Kasumi-1 (cell line): Measurements from ENCODE around the gene S1PR5.
A peak's percentile ranks its signal among the peaks of the same experiment; 100 is the strongest.
"Not testable (repeated sequence)": the region's sequence is repeated elsewhere in the genome, so short reads cannot be mapped to it uniquely, and the experiment has no call there.

Source experiments
- DNase-seq, 2 experiments: peaks; one replicate each; lab custom pipeline; 2025; lab: John Stamatoyannopoulos, UW

The S1PR5 gene, protein sequence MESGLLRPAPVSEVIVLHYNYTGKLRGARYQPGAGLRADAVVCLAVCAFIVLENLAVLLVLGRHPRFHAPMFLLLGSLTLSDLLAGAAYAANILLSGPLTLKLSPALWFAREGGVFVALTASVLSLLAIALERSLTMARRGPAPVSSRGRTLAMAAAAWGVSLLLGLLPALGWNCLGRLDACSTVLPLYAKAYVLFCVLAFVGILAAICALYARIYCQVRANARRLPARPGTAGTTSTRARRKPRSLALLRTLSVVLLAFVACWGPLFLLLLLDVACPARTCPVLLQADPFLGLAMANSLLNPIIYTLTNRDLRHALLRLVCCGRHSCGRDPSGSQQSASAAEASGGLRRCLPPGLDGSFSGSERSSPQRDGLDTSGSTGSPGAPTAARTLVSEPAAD

GRCh38 chr19:10517361-10517759 is at the start of gene S1PR5:
S1PR5 (minus strand) TSS chr19:10517447; CDS start chr19:10515011, 2,436 bp downstream.
- no peak for DNase-seq

GRCh38 chr19:10566658-10567410 is 49.6 kb upstream of the S1PR5 start:
- no peak for DNase-seq

DNA sequence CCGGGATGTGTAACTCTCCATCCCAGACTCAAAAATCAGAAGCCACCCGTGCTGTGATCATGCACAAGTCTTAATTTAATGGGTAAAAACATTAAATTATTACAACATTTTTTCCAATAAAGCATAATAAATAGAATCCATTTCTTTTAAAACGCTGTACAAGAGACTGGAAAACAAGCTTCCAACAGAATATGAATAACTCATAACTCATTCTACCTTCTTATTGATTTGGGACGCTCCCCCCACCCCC is 49.1 kb upstream of the S1PR5 start:
- DNase-seq = no peak

GRCh38 chr19:10565567-10566407 is 48.5 kb upstream of the S1PR5 start, which contains the start of gene KRI1:
KRI1 (minus strand) TSS chr19:10566010; CDS start chr19:10565999, 11 bp downstream.
- DNase-seq = peak; percentile 95 to 96

DNA sequence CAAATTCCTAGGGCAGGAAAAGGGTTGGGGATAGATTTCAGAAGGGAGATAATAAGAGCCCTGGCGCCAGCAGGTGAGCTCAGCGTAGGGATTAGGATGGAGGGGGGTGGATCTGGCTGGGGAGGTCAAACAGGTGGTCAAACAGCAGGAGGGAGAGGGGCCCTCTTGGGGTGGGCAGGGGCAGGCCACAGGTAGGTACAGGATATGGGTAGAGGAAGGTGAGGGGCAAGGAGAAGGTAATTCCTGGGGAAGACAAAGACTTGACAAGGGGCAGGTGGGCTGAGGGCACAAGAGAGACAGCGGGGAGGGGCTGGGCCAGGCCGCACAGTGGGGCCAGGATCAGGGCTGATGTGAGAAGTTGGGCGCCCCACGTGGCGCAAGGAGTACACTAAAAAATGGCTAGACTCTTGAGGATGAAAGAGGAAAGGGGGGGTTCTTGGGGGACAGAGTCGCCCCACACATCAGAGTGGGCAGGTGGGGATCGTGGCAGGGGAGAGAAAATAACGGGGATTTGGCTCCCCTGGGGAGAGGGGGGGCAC is 47.9 kb upstream of the S1PR5 start:
- DNase-seq = peak; percentile 50 to 75

DNA sequence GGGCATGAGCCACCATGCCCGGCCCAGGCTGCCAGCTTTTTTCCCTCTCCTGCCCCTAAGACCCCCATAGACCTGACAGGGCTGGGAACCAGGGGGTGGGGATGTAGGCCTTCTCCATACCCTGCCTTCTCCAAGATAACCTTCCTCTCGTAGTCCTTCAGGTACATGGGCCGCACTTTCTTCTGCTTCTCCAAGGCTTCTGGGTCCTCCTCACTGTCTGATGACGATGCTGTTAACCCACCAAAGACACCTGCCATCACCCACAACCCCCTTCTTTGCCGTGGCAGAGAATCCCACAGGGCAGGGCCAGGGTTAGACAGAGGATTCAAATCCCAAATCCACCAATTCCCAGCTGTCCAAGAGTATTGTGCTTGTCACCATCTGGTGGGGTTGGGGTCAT is 45.4 kb upstream of the S1PR5 start:
- DNase-seq = no peak

DNA sequence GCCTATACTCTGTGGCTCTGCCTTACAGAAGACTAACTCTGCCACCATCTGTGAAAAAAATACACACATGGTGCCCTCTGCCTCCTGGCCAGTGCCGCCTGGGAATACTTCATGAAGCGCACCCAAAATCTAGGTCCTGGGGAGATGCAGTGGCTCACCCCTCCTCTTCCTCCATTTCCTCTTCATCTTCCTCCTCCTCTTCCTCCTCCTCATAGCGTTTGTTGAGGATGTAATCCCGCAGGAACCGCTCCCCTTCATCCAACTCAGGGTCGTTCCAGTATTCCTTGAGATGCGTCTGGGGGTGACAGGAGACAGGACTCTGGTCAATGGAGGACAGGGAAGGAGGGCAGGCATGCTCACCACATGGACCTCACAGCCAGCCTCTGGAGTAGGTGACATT is 42.9 kb upstream of the S1PR5 start:
- DNase-seq = no peak

DNA sequence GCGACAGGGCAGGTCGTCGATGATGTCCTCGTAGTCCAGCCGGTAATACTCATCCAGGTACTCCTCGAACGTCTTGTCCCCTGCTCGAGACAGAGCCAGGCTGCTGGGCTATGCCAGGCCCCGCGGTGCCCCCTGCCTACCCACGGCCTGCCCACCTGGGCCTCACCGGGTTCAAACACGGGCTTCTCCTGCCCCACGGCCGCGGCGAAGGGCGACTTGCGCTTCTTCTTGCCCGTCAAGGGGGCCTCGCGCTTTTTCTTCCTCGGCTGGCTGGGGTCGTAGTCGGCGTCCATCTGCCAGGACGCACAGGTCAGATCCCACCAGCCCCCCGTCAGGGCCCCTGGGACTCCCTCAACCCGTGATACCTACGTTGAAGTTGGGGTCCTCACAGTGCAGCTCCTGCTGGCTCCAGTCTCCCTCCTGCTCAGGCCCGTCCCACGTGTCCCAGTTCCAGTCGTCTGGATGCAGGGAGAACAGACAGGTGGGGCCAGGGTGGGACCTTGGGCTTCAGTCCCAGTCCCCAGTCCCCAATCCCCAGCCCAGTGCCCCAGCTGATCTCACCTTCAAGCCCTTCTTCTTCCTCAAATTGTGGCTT is 40.5 kb upstream of the S1PR5 start:
- no peak for DNase-seq

- DNase-seq = no peak
These were observed 38.3 kb upstream of the S1PR5 start for GRCh38 chr19:10555610-10555973.

DNA sequence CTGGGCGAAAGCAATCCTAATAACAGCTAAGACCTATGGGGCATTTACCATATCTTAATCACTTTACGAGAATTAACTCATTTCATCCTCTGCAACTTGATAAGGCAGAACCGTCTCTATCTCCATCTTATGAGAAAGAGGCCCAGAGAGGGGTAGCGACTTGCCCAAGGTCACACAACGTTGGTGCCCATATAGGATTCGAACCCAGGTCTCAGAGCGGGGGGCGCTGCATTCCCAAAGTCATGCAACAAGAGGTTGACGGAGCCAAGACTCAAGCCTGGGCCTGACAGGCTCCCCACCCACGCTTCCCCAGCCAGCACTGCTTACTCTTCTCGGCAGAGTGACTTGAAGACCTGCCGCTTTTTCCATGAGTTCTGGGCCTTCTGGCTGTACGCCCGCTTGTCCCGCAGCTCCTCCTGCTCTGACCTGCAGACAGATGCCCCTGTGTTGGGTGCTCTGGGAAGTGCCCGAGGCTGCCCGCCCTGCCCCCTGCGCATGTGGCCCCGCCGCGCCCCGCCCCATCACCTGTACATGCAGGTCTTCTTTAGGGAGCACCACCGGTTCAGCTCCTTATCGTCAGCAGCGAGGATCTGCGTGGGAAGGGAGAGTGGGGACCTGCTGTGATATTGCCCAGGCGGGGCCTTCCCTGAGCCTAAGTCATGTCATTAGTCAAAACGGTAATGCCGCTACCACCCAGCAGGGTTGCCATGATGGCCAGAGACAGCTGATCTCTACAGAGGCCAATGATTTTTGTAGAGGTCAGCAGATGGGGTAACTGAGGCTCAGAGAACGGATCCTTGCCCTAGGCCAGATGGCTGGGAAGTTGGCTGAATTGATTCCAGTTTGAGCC is 37.7 kb upstream of the S1PR5 start:
- DNase-seq = no peak

GRCh38 chr19:10553943-10554381 is 36.7 kb upstream of the S1PR5 start:
- DNase-seq = peak; percentile 92 to 94

DNA sequence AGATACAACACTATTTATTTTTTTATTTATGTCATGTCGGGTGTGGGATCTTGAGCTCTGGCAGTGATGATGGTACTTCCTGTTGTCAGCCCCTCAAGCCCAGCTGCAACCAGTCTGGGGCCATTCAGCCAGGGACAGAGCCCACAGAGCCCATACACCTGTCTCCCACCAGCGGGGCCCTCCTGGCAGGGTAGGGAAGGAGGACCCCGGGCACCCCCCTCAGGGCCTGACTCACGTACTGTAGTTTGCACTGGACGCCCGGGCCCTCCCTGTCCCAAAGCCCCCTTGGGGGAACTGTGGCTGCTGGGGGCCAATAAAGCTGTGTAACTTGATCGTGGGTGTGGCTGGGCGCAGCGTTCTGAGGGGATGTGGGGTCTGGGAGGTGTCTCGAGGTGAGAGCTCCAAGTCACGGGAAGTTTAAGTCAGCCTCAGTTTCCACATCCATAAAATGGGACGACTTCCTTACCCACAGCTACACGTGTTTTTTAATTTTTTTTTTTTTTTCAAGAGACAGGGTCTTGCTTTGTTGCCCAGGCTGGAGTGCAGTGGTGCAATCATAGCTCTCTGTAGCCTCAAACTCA is 35.9 kb upstream of the S1PR5 start:
- no peak for DNase-seq

GRCh38 chr19:10552510-10553053 is 35.3 kb upstream of the S1PR5 start:
- DNase-seq = no peak

DNA sequence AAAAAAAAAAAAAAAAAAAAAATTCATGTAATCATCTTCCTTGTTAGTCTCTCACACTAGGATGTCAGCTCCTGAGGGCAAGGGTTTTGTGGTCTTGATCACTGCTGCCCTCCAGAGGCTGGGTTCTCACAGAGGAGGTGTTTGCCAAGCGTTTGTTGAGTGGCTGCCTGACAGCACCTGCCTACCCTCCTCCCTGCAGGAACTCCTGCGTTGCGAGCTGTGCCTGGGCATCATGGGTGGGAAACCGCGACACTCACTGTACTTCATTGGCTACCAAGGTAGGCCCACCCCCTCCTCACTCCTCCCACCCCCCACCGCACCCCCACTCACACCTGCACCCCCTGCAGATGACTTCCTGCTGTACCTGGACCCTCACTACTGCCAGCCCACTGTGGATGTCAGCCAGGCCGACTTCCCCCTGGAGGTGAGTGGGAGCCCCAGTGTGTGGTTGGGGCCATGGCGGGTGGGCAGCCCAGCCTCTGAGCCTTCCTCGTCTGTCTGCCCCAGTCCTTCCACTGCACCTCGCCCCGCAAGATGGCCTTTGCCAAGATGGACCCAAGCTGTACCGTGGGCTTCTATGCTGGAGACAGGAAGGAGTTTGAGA is 34.6 kb upstream of the S1PR5 start:
- DNase-seq = peak; percentile 16 to 38

DNA sequence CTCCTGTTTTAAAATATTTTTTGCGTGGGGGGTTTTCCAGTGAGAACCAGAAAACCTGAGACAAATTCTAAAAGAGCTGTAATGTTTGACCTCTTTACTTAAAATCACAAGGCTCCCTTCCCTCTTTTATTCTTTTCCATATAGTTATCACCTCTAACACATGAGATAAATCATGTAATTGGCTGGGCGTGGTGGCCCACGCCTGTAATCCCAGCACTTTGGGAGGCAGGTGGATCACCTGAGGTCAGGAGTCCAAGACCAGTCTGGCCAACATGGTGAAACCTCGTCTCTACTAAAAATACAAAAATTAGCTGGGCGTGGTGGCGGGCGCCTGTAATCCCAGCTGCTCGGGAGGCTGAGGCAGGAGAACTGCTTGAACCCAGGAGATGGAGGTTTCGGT is 33.8 kb upstream of the S1PR5 start:
- DNase-seq = not testable (repeated sequence)

- no peak for DNase-seq
These were observed 33.1 kb upstream of the S1PR5 start for GRCh38 chr19:10550336-10550735.

DNA sequence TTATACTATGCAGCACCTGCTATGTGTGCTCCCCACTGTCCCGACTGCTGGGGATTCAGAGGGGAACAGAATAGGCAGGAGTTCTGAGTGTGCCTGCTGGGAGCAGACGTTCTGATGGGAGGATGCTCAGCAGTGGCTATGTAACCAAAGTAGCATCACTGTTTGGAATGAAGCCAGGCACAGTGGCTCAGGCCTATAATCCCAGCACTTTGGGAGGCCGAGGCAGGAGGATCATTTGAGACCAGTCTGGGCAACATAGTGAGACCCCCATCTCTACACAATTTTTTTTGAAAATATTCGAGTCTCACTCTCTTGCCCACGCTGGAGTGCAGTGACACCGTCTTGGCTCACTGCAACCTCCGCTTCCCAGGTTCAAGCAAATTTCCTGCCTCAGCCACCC is 32.5 kb upstream of the S1PR5 start:
- no peak for DNase-seq

GRCh38 chr19:10548746-10549276 is 31.6 kb upstream of the S1PR5 start:
- no peak for DNase-seq

DNA sequence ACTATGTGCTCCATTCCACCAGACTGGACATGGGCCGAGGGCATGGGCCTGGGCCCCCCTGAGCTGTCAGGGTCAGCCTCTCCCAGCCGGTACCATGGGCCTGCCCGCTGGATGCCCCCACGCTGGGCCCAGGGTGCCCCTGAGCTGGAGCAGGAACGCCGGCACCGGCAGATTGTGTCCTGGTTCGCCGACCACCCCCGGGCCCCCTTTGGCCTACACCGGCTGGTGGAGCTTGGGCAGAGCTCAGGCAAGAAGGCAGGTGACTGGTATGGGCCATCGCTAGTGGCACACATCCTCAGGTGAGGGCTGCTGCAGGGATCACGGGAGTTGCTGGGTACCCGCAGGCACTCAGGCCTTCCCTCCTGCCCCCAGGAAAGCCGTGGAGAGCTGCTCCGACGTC is 29.6 kb upstream of the S1PR5 start:
- DNase-seq = no peak
